HG02981 (cell line): ENCODE measurements around the gene SNAP47.

Experiments used
- ATAC-seq: cut with Tn5 transposase; IDR thresholded peaks from one replicate; pipeline ENCODE4 v1.9.1; 2021; ENCODE audit warnings: mild to moderate bottlenecking, moderate library complexity; ENCODE audit not compliant: unreplicated experiment

The SNAP47 gene

DNA sequence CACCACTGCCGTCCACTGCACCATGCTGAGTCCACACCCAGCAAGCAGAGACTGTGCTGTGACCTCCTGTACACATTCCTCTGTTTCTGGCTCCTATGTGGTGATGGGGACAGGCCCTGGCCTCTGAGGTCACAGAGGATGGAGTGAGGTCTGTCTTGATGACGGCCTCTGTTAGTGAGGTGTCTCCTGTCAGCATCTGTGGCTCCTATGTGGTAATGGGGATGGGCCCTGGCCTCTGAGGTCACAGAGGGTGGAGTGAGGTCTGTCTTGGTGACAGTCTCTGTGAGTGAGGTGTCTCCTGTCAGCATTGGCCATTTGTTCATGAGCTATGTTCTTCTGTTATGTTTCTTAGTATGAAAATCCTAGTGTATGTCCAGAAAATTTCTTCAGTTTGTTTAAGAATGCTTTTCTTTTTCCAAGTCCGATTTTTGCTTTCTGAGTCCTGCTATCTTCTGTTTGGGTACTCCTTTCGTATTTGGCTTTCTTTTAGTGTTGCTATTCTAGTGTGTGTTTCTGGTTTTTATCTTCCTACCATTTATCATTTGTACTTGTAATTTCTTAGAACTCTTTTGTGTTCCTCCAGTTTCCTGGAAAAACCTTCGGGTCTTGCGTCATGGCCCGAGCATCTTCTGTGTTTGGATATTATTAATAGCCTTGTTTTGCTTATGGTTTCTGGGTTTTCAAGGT is 13.4 kb downstream of the SNAP47 start:
- no peak for ATAC-seq

DNA sequence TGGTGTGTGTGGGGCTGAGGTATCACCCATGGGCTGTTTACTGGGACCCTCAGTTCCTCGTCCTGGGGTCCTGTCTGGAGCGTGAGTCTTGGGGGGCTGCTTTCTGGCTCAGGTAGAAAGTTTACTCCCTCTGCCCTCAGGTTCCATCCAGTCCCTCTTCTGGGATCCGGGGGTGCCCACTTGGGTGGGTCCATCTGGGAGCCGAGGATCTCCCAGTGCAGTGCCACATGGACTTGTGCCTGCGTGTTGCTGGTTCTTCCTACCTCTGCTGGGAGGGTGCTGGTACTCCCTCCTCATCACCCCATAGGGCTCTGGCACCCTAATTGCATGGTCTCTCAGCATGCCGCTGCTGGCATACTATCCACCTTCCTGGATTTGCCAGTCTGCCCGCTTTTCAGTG is 14.0 kb downstream of the SNAP47 start:
- no peak for ATAC-seq

DNA sequence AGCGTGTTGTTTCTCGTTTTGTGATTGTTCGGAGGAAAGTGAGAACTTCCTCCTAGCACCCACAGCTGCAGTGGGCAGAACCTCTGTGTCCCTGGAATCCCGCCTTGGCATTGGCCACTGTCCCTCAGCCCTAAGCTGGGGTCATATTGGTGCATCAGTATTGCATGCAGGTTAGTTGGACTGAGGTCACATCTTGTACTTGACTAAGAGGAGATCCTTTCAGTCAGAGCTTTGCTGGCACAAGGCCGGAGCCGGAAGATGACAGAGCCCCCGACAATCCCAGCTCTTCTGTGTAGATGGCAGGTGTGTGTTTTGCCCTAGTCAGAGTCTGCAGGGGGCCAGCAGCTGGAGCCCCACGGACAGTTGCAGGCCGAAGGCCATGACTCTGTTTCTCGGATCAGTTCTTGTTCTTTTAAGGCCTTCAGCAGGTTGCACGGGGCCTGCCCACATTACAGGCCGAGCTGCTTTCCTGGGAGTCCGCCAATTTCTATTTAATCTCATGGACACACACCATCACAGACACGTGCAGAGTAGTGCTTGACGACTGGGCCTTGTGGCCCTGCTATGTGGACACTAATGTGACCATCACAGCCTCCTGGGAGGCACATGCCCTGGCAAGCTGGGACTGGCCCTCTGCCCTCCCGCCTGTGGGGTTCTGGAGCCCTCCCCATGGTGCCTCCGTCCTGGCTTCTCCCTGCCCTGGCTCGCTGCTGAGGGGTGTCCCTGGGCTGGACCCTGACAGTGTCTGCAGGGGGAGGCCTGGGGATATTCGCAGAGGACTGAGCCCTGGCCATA is 14.9 kb downstream of the SNAP47 start:
- no peak for ATAC-seq

DNA sequence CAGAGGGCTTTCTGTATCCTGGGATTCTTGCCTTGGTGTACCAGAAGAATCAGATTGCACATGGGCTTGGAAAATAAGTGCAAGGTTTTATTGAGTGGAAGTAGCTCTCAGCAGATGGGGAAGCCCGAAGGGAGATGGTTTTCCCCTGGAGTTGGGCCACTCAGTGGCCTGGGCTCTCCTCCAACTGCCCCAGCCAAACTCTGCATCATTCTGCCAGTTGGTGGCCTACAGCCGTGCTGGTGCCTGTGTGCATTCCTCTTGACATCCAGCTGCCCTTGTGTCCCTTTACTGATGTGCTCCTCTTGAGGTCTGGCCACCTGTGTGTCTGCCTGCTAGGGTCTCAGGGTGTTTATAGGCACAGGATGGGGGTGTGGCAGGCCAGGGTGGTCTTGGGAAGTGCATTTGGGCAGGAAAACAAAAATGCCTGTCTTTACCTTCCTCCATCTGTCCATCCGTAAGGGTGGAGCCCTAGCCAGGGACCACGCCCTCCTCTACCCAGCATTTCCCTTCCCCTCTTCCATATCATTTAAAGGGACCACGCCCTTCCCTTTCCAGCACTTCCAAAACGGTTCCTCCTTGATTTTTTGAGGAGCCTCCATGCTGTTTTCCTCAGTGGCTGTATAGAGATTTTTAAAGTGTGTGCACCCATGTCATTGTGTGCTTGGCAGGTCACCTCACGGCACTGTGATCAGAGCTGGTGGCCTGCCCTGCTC is 18.9 kb downstream of the SNAP47 start:
- no peak for ATAC-seq

DNA sequence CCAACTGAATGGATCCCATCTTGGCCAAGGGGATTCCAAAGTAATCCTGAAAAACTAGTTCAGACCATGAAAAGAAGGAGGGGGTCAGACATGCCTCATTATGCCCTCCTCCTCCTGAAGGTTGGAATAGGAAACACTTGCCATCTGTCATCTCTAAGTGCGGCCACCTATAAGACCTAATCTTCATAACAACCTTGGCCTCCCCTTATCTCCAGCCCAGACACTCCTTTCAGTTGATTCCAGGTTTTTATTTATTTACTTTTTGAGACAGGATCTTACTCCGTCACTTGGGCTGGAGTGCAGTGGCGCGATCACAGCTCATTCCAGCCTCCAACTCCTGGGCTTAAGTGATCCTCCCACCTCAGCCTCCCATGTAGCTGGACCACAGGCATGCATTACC is 19.7 kb downstream of the SNAP47 start:
- no peak for ATAC-seq

DNA sequence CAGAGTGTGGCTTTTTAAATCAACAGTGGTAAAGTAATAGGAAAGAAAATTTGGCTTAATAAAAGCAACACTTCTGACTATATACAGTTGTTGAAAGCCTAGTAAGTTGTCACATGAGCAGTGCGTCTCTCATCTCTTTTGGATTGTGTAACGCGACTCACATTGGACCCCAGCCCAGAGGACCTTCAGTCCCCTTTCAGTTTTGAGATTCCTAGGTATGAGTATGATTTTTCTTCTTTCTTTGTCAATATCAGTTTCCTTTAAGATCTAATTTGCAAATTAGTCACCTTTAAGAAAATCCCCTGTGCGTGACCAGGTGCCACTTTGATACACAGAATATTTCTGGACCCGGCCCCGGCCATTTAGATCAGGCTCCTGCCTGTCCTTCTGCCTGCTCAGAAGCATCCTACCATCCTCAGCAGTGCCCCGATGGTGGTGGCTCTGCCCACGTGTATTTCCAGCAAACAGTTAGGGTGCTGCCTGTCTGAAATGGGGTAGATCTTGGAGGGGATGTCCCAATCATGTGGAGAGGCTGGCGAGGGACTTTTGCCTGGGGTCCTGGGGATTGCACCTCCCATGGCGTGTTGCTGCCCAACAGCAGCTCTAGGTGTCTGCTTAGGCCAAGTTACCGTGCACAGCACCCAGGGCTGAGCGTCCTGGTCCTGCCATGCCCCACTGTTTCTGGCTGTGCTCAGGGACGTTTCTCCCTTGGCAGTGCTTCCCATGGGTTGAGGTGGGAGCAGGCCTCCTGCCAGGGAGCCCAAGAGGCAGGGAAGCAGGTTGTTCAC is 21.1 kb downstream of the SNAP47 start:
- ATAC-seq = no peak

DNA sequence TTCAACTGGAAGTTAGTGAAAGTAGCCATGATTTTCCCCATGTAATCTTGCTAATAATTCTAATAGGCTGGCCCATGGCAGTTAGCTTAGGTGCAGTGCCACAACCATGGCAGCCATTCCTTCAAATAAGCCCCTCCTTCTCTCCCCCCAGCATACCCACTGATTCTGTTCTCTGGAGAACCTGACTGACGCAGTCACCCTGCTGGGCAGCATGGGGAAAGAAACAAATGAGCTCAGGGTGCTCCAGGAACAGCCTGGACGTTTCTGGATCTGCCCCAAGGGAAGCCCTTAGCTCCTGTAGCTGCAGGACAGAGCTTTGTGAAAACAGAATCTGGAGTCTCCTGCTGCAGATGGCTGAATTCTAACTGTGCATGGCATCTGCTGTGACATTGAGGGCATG is 22.5 kb downstream of the SNAP47 start:
- ATAC-seq = no peak

DNA sequence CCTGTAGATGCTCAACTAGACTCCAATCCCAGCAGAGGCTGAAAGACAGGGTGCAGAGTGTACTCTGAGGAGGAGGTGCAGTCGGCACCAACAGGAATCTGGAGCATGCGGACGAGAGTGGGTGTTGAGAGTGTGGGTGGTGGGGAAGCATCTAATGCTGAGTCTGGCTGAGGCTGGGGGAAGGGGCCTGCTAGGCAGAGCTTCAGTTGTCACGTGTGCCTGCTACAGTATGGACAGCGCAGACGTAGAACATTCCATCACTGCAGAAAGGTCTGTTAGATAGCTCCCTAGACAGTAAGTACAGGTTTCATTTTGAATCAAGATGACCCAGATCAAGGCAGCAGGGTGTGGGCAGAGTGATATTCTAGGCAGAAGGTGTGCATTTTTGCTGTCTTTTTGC is 23.1 kb downstream of the SNAP47 start:
- no peak for ATAC-seq

DNA sequence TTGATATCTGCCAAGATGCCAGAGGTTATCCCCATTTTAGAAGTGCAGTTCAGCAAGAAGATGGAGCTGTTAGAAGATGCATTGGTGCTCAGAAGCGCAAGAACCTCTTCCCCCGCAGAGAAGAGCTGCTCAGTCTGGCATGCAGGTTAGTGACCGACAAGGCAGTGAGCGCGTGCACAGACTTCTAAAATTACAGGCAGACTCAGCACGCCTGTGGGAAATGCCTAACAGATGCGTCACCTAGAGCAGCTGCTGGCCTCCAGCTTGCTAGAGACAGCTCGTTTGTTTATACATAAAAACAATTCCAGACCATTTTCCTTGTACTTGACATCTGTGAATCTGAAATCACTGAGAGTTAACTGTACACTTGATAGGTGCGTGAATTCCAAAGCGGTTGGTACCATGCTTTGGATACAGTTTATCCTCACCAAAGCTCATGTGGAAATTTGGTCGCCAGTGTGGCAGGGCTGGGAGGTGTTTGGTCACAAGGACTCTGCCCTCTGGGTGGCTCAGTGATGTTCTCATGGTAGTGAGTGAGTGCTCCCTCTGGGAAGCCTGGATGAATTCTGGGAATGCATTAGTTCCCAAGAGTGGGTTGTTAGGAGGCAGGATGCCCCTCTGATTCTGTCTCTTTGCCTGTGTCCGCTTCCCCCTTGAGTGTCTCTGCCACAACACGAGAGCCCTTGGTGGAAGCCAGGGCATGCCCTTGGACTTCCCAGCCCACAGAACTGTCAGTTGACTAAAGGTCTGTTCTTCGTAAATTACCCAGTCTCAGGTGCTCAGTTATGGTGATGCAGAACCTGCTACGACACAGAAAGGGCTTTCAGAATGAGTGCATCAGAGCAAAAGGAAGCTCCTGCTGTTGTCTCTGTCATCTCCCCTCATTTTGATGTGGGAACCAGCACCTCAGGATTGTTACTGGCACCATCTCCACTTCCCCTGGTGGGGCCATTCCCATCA is 24.4 kb downstream of the SNAP47 start:
- no peak for ATAC-seq

DNA sequence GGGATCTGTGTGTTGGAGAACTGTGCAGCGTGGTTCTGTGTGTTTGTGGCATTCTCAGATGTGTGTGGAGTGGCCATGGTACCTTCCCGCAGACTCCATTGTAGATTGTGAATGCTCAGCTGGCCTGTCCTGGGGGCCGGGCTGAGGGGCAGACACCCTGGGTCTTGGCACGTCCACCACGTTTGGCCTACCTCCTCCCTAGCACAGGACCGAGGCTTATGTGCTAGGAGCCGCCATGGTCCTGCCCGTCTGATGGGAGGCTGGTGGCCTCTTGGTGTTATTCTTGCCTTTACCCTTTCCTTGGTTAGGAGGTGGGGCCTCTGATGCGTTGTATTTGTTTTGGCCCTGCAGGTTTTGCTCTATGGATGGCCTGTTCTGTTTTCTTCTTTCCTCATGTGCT is 25.1 kb downstream of the SNAP47 start:
- ATAC-seq = no peak

DNA sequence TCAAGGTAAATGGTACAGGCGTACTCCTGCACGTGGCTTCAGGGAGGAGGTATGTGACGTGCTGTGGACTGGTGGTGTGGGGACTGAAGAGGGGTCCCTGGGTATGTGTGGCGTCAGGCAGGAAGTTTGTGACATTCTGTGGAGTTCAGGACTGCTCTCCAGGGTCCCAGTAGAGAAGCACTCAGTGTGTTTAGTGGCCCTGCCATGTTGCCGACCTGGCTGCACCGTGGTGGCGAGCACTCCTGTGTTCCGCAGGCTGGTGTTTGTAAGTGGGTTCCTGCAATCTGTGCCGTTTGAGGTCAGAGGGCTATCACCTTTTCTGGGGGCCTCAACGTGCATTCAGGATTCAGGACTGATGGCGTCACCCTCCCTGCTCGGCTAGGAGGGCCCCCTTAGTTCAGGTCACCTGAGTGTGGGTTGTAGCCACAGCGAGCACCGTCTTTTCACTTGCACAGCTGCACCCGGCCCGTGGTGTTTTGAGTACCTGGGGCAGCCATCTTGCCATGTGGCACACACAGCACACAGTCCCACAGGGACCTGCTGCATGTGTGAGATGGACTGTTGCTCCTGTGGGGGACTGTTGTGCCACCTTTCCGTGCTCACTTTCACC is 26.5 kb downstream of the SNAP47 start:
- no peak for ATAC-seq

DNA sequence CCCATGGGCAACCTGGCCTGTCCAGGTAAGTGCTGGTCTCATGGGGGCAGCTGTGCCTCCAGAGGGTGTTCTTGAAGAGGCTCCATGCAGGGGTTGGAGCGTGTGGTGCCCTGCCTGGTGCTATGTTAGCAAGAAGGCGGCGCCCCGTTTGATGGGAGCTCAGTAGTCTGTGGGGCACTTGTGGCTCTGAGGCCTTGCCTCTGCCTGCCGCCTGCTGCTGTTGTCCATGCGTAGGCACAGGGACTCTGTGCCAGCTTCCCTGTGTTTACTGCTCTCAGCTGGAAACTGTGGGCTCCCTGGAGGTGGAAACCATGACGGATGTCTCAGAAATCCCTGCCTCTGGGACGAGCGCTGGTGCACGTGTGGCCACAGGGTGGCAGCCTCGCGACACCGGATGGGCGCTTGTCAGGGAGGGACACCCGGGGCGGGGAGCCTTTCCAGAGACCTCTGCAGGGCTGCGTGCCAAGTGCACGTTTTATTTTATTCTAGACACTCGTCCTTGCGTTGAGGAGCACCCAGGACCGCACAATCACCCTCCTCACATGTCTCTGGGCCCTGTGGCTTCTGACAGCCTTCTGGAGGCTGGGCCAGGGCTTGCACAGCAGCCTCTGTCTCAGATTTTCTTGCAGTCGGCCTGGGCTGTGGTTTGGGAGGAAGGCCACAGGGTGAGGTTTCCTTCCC is 27.1 kb downstream of the SNAP47 start:
- ATAC-seq = peak; percentile 85

DNA sequence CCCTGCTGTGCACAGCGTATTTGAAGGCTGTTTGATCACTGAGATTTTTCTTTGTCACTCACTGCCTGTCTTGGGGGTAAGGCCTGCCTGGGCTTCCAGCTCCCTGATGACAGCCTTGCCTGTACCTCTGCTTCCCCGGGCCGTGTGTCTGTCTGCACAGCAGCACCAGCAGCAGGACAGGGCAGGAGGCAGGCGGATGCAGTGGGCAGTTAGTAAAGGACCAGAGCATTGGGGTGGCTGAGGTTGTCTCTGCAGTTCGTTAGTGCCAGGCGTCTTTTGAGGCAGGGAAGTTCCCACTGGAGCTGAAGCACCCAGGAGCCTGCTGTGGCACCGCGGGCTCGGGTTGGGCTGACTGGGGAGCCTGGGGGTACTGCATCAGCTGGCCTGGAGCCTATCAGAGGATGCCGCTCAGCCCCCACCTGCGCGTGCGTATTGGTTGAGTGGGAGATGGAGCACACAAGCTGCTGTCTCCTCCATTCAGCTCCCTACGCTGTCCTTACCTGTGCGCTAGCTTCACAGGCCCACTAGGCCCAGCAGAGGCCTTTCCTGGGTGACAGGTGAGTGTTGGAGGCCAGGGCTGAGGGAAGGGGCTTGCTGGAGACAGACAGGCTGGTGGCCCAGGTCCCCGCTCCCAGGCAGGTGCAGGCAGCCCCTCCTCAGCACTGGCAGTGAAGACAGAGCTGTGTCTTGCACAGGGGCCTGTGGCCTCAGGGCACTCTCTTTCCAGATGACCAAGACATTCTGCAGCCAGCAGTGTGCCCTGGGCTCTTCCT is 28.2 kb downstream of the SNAP47 start:
- ATAC-seq = no peak

DNA sequence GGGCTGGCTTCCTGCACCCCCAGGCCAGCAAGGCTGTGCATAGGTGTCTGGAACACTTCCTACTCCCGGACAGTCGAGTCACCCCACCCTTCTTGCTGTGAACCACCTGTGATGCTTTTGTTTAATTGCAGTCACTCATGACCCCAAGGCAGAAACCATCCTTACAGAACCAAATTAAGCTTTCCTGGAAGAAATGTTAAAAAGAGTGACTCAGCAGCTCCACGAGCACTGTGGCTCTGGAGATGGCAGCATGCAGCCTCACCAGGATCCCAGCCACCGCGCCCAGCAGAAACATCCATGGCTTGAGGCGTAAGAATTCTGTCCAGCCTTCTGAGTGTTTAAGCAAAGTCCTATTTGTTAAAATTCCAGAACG is 28.8 kb downstream of the SNAP47 start:
- no peak for ATAC-seq

DNA sequence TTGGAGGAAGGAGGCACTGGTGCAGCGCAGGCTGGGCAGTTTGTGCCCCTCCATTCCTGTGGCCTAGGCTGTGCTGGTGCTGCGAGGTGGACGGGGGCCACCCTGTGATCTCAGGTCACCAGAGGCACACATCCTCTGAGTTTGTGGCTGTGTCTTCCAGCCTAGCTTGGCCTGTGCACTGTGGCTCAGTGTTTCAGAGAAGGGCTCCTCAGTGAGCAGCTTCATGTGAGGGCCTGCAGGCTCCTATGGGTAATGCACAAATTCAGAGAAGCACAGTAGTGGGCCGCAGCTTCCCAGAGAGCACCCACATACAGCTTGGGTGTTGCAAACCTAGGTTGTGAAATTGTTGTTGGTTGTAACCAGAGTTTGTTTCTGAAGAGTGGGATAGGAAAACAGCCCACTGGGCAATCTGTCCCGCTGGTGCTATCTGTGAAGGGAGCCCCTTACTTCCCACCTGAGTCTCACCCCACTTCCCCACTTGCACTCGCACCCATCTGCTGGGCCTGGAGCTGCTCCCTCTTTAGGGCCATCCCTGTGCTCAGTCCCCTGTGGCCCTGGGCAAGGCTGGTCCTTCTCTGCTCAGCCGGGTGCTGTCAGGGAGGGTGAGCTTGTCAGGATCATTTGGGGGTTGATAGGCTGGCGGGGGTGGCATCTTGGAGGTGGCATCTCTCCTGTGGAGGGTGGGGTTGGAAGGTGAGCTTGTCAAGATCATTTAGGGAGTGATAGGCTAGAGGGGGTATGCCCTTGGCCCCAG is 30.2 kb downstream of the SNAP47 start:
- no peak for ATAC-seq

DNA sequence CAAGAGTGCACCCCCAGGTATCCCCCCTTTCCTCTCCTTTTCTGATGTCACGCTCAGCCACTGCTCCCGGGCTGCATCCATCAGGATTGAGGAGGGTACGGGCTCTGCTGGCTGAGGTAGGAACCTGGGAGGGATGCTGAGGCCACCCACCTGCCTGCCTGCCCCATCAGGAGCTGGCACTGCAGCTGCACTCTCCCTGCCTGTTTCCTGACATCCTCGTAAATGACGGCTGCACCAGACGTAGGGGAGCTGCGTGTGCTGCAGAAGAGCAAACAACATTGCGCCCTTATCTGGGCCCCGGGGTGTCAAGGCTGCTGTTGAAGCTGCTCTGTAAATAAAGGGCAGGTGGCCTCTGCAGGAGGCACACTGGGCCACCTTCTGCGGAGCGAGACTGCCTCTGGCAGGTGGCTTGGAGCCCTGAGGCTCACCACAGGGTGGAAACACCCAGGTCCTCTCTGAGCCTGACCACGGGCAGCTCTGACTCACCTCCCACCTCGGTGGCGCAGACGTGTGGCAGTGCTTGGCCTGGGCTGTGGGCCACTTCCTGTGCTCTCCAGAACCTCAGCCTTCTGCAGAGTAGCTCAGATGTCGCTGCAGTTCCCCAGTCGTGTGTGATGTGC is 30.9 kb downstream of the SNAP47 start:
- peak; percentile 47 for ATAC-seq

DNA sequence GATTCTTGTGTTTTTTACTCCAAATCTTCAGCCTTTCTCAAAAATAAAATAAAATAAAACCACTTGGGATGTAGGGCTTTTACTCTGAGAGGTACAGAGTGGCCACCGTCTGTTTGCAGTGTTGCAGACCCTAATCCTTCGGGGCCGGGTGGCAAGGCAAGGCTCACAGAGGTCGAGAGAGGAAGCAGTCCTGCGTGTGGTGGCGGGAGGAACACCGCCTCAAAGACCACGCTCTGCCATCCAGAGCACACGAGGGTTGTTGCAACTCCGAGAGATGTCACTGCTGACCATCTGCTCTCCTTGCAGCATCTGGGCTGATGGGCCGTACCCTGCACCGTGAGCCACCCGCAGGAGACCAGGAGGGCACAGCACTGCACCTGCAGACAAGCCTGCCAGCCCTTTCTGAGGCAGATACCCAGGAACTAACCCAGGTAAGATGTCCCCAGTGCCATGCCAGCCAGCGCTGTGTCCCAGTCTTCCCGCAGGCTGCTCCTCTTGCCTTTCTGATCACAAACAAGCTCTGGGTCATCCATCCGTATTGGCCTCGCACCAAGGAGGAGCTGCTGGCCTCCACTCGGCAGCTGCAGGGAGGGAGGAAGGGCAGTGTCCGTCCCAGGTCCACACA is 31.5 kb downstream of the SNAP47 start:
- no peak for ATAC-seq
